Testis (tissue), 3 donors: ENCODE results near the gene TOP3B. TPM values are rescaled to one million over a fixed set of nuclear protein-coding genes. Genes with fewer than 3 reads are reported as not detected.

ENCODE experiments used
- DNase-seq: peaks from one replicate; pipeline ENCODE4 v3.0.0-alpha.2; 2019
- H3K27ac ChIP-seq, 2 donors: fragments of 200-600 bp; sonication (generic); one replicate each; pipeline ENCODE4 v1.5.1; 2019
- H3K27me3 ChIP-seq: fragments of 200-600 bp; sonication (generic); one replicate; pipeline ENCODE4 v1.5.1; 2019
- H3K36me3 ChIP-seq: fragments of 200-600 bp; sonication (generic); one replicate; pipeline ENCODE4 v1.5.1; 2017; ENCODE audit warnings: low read depth; ENCODE audit errors: missing control alignments
- H3K4me1 ChIP-seq: fragments of 200-600 bp; sonication (generic); one replicate; pipeline ENCODE4 v1.5.1; 2019
- H3K4me3 ChIP-seq, 2 donors: fragments of 200-600 bp; sonication (generic); one replicate each; pipeline ENCODE4 v1.5.1; 2017 to 2019
- H3K9me3 ChIP-seq: fragments of 200-600 bp; sonication (generic); one replicate; pipeline ENCODE4 v1.5.1; 2017
- POLR2A ChIP-seq: fragments of 450-650 bp; IDR thresholded peaks from one replicate; pipeline ENCODE4 v1.6.1; 2017; ENCODE audit warnings: antibody characterized with exemption, mild to moderate bottlenecking, moderate library complexity
- WGBS, 2 donors: methylation state at CpG; one replicate each; pipeline ENCODE4 v1.1.5; 2018; 5-methylcytosine and 5-hydroxymethylcytosine counted together
- intact Hi-C: fragments of 100-400 bp; cut with DNase I; formaldehyde crosslinking; loops from one replicate; pipeline ENCODE4 v1.15.1; 2023; ENCODE audit warnings: low total_unique reads
- polyA plus RNA-seq: library from polyadenylated mRNA; stranded (reverse); fragments of 350-450 nt; fragmentation: Illumina TruSeq; extraction: RNeasy Lipid Tissue Mini Kit (QIAGEN cat#74804); gene quantifications from one replicate; pipeline ENCODE4 v1.2.3, GENCODE V29; 2014; ENCODE audit warnings: low read depth, low replicate concordance; ENCODE audit not compliant: insufficient read depth
- total RNA-seq, 2 donors: library from RNA; depleted of rRNA; stranded (reverse); fragments of >200 nt; gene quantifications; one replicate each; pipeline ENCODE4 v1.2.3, GENCODE V29; 2016
- TF ChIP-seq, protein P1 (sequence below), 3 experiments: fragments of 450-650 bp in 2 of 3; fragments of 200-600 bp in 1 of 3; sonication (generic) in 1 of 3; IDR thresholded peaks; one replicate each; pipeline ENCODE4 v1.5.1; 2016 to 2019; ENCODE audit warnings: antibody characterized with exemption in 3 of 3, mild to moderate bottlenecking in 2 of 3, moderate library complexity in 1 of 3

The TOP3B gene
- total and polyA plus RNA-seq, 3 donors from 2014 or later, result 19.1 to 70.5 (median 65.5) TPM

DNA sequence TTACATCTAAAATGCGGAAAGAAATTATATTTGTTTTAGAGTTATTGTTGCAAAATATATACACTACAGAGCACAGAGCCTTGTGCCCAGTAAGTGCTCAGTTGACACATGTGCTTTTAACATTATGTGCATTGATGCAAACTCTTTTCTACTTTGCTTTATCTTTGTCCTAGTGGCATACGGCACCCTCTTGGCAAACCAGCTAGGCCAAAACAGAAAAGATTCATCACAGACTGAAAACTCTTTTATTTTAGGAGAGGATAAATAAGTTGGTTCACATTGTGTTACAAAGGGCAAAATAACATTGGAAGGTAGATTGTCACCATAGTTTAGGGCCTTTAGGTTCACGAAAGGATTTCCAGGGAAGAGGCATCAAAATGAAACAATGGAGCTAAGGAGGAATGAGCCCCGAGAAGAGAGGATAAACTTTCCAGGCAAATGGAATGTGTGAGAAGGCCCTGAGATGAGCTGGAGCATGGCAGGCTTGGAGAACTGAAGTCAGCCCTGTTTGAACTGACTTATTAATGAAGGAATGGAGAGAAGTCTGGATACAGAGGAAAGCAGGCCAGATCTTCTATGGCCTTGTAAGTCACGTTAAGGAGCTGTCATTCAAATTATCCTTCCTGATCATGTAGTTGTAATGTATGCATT is 23.5 kb upstream of the TOP3B start:
- no peak for DNase-seq
- Histone ChIP-seq H3K36me3 (no peaks in the 10 kb centered on the region), H3K27ac (no peak overlapping the region), H3K27me3 (no peaks in the 10 kb centered on the region), H3K4me1 (no peaks in the 10 kb centered on the region), H3K9me3 (no peaks in the 10 kb centered on the region), H3K4me3 (no peak overlapping the region)
- 80 to 84% methylated on average over 5 of the region's 5 CpGs for WGBS, 2 donors
- no peak for TF ChIP-seq POLR2A
- TF ChIP-seq, protein P1, sequence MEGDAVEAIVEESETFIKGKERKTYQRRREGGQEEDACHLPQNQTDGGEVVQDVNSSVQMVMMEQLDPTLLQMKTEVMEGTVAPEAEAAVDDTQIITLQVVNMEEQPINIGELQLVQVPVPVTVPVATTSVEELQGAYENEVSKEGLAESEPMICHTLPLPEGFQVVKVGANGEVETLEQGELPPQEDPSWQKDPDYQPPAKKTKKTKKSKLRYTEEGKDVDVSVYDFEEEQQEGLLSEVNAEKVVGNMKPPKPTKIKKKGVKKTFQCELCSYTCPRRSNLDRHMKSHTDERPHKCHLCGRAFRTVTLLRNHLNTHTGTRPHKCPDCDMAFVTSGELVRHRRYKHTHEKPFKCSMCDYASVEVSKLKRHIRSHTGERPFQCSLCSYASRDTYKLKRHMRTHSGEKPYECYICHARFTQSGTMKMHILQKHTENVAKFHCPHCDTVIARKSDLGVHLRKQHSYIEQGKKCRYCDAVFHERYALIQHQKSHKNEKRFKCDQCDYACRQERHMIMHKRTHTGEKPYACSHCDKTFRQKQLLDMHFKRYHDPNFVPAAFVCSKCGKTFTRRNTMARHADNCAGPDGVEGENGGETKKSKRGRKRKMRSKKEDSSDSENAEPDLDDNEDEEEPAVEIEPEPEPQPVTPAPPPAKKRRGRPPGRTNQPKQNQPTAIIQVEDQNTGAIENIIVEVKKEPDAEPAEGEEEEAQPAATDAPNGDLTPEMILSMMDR (IDR thresholded peaks at IDR 0.05), result no peak
- intact Hi-C loops, result no loop called here

DNA sequence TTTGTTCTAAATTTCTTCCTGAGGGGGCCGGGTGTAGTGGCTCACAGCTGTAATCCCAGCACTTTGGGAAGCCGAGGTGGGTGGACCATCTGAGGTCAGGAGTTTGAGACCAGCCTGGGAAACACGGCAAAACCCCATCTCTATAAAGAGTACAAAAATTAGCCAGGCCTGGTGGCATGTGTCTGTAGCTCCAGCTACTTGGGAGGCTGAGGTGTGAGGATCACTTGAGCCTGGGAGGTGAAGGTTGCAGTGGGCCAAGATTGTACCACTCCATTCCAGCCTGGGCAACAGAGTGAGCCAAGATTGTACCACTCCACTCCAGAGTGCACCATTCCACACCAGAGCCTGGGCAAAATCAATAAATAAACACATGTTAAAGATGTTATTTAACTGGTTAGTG is 20.6 kb upstream of the TOP3B start:
- Histone ChIP-seq H3K9me3 (no peaks in the 10 kb centered on the region), H3K4me3 (no peak overlapping the region), H3K36me3 (no peaks in the 10 kb centered on the region), H3K27me3 (no peaks in the 10 kb centered on the region), H3K27ac (no peak overlapping the region), H3K4me1 (no peaks in the 10 kb centered on the region)
- DNase-seq, result no peak
- intact Hi-C loops, result no loop called here
- no peak for TF ChIP-seq POLR2A
- TF ChIP-seq, protein P1 (IDR thresholded peaks at IDR 0.05), result no peak
- WGBS, 2 donors, result 79 to 91% methylated on average over 3 of the region's 3 CpGs

DNA sequence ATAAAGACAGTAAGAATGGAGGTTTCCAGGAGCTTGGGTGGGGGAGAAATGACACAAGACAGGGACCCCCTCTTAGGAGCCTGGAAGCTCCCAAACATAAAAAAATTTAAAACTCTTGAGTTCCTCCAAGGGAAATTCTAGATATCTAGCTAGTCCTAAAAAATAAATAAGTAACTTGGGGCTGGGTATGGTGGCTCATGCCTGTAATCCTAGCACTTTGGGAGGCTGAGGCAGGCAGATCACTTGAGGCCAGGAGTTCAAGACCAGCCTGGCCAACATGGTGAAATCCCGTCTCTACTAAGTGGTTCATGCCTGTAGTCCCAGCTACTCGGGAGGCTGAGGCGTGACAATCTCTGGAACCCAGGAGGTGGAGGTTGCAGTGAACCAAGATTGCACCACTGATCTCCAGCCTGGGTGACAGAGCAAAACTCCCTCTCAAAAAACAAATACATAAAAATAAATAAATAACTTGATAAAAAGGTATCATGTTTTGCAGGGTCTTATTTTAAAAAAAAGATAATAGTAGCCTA is 20.0 kb upstream of the TOP3B start:
- WGBS, 2 donors, result 93 to 100% methylated on average over 3 of the region's 3 CpGs

DNA sequence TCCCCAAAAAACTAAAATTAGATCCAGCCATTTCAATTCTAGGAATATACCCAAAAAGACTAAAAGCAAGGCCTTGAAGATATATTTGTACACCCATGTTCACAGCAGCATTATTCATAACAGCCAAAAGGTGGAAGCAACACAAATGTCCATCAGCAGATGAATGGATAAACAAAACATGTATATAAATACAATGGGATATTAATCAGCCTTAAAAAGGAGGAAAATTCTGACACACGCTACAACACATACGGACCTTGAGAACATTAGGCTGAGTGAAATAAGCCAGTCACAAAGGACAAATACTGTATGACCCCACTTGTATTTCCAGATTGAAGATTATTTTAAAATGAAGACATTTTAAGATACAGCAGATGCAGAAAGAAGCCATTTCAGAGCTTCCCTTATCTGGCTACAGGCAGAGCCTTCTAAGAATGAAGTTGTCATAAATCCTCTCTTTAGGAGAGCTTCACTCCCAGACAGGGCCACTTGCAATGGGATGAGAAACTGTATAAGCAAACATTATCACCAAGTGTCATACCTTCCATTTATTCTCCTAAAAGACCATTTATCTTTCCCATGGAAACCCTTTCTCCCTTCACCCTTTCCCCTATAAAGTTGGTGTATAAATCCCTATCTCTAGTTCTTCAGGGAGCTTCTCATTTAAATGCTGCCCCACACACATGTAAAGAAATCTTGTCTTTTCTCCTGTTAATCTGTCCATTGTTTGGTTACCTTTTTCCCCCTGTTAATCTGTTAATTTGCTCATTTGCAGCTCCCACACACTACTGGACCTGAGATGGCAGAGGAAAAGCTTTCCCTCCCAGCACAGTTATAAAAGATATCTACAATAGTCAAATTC is 19.3 kb upstream of the TOP3B start:
- H3K4me3 ChIP-seq, result no peak overlapping the region
- TF ChIP-seq, protein P1 (IDR thresholded peaks at IDR 0.05), result no peak
- TF ChIP-seq POLR2A, result no peak
- H3K36me3 ChIP-seq, result no peaks in the 10 kb centered on the region
- H3K27ac ChIP-seq, result no peak overlapping the region
- intact Hi-C loops, result no loop called here
- 85 to 92% methylated on average over 2 of the region's 2 CpGs for WGBS, 2 donors
- no peak for DNase-seq
- H3K27me3 ChIP-seq, result no peaks in the 10 kb centered on the region
- H3K9me3 ChIP-seq, result no peaks in the 10 kb centered on the region
- no peaks in the 10 kb centered on the region for H3K4me1 ChIP-seq

More for the DNA sequence above, 20.0 kb upstream of the TOP3B start:
- Histone ChIP-seq H3K36me3 (no peaks in the 10 kb centered on the region), H3K9me3 (no peaks in the 10 kb centered on the region), H3K4me1 (no peaks in the 10 kb centered on the region), H3K27me3 (no peaks in the 10 kb centered on the region), H3K4me3 (no peak overlapping the region), H3K27ac (no peak overlapping the region)
- intact Hi-C loops, result no loop called here
- DNase-seq, result no peak
- TF ChIP-seq, protein P1 (IDR thresholded peaks at IDR 0.05), result no peak
- TF ChIP-seq POLR2A, result no peak
